B cell (primary cell): ENCODE results near the gene TRAF5.

ENCODE experiments used
- EZH2 ChIP-seq: IDR thresholded peaks from 2 replicates; pipeline ENCODE4 v1.6.1; 2012; ENCODE audit warnings: borderline replicate concordance, low read depth, mild to moderate bottlenecking, moderate library complexity, low read length; ENCODE audit not compliant: insufficient read depth, poor library complexity, severe bottlenecking
- TF ChIP-seq, protein P1 (sequence below): fragments of 200-600 bp; IDR thresholded peaks from one replicate; pipeline ENCODE4 v1.8.0; 2022; ENCODE audit warnings: antibody characterized with exemption, mild to moderate bottlenecking

DNA sequence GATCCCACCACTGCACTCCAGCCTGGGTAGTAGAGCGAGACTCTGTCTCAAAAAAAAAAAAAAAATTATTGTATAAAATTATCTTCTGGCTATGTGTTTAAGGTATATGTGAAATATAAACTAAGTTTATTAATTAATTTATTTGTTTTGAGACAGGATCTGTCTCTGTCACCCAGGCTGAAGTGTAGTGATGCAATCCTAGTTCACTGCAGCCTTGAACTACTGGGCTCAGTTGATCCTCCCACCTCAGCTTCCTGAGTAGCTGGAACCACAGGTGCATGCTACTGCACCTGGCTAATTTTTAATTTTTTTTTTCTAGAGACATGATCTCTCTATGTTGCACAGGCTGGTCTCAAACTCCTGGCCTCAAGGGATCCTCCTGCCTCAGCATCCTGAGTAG is 97.4 kb downstream of the TRAF5 start:
- TF ChIP-seq, protein P1, sequence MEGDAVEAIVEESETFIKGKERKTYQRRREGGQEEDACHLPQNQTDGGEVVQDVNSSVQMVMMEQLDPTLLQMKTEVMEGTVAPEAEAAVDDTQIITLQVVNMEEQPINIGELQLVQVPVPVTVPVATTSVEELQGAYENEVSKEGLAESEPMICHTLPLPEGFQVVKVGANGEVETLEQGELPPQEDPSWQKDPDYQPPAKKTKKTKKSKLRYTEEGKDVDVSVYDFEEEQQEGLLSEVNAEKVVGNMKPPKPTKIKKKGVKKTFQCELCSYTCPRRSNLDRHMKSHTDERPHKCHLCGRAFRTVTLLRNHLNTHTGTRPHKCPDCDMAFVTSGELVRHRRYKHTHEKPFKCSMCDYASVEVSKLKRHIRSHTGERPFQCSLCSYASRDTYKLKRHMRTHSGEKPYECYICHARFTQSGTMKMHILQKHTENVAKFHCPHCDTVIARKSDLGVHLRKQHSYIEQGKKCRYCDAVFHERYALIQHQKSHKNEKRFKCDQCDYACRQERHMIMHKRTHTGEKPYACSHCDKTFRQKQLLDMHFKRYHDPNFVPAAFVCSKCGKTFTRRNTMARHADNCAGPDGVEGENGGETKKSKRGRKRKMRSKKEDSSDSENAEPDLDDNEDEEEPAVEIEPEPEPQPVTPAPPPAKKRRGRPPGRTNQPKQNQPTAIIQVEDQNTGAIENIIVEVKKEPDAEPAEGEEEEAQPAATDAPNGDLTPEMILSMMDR, result no peak
- TF ChIP-seq EZH2, result no peak
